H9 (cell line): Measurements from ENCODE around the gene TTC39C. TPM values are rescaled to one million over a fixed set of nuclear protein-coding genes. Genes with fewer than 3 reads are reported as not detected.

Source experiments
- DNase-seq: peaks from one replicate; pipeline ENCODE4 v3.0.0-alpha.2; 2017
- H2AFZ ChIP-seq: one replicate; pipeline ENCODE4 v1.6.1; 2013; ENCODE audit warnings: mild to moderate bottlenecking, low read length, control low read depth, moderate library complexity
- H2AK5ac ChIP-seq: 2 replicates; pipeline ENCODE4 v1.6.1; 2013; ENCODE audit warnings: low read length, control low read depth, mixed read lengths; ENCODE audit not compliant: insufficient read length
- H2BK120ac ChIP-seq: one replicate; pipeline ENCODE4 v1.6.1; 2013; ENCODE audit warnings: low read depth, mild to moderate bottlenecking, low read length, control low read depth, inconsistent platforms; ENCODE audit not compliant: poor library complexity, severe bottlenecking
- H2BK12ac ChIP-seq: 2 replicates; pipeline ENCODE4 v1.6.1; 2013; ENCODE audit warnings: low read length, control low read depth, mixed read lengths, low read depth; ENCODE audit not compliant: insufficient read length
- H2BK15ac ChIP-seq: 2 replicates; pipeline ENCODE4 v1.6.1; 2013; ENCODE audit warnings: low read depth, low read length, control low read depth
- H2BK20ac ChIP-seq: one replicate; pipeline ENCODE4 v1.6.1; 2013; ENCODE audit warnings: low read depth, mild to moderate bottlenecking, low read length, control low read depth, inconsistent platforms; ENCODE audit not compliant: poor library complexity, severe bottlenecking
- H2BK5ac ChIP-seq: 2 replicates; pipeline ENCODE4 v1.6.1; 2013; ENCODE audit warnings: low read length, control low read depth, mixed read lengths; ENCODE audit not compliant: insufficient read length
- H3K14ac ChIP-seq: 2 replicates; pipeline ENCODE4 v1.6.1; 2013; ENCODE audit warnings: low read length, control low read depth; ENCODE audit not compliant: insufficient read depth
- H3K18ac ChIP-seq: 2 replicates; pipeline ENCODE4 v1.6.1; 2013; ENCODE audit warnings: low read depth, mild to moderate bottlenecking, mixed read lengths, low read length, control low read depth; ENCODE audit not compliant: insufficient read length
- H3K23ac ChIP-seq: 2 replicates; pipeline ENCODE4 v1.6.1; 2013; ENCODE audit warnings: low read length, control low read depth, mixed read lengths, low read depth; ENCODE audit not compliant: insufficient read length
- H3K23me2 ChIP-seq: 2 replicates; pipeline ENCODE4 v1.6.1; 2013; ENCODE audit warnings: low read depth, mild to moderate bottlenecking, mixed read lengths, low read length, control low read depth; ENCODE audit not compliant: insufficient read length, poor library complexity, severe bottlenecking
- H3K27ac ChIP-seq: 2 replicates; pipeline ENCODE4 v1.5.1; 2013; ENCODE audit warnings: low read length, control low read depth, mixed read lengths, low read depth; ENCODE audit not compliant: insufficient read length
- H3K27me3 ChIP-seq: 2 replicates; pipeline ENCODE4 v1.6.1; 2013; ENCODE audit warnings: low read length, control low read depth, inconsistent platforms; ENCODE audit not compliant: insufficient read depth
- H3K4ac ChIP-seq: 2 replicates; pipeline ENCODE4 v1.6.1; 2013; ENCODE audit warnings: low read depth, mild to moderate bottlenecking, control low read depth, inconsistent platforms, low read length, moderate library complexity
- H3K4me1 ChIP-seq: 2 replicates; pipeline ENCODE4 v1.6.1; 2013; ENCODE audit warnings: low read length, control low read depth, inconsistent platforms; ENCODE audit not compliant: insufficient read depth
- H3K4me2 ChIP-seq: 2 replicates; pipeline ENCODE4 v1.6.1; 2013; ENCODE audit warnings: low read length, control low read depth, mixed read lengths; ENCODE audit not compliant: insufficient read length, insufficient read depth
- H3K56ac ChIP-seq: 2 replicates; pipeline ENCODE4 v1.6.1; 2013; ENCODE audit warnings: low read depth, mild to moderate bottlenecking, mixed read lengths, low read length, control low read depth; ENCODE audit not compliant: insufficient read length
- H3K79me1 ChIP-seq: 2 replicates; pipeline ENCODE4 v1.6.1; 2013; ENCODE audit warnings: low read depth, mild to moderate bottlenecking, moderate library complexity, low read length, control low read depth, inconsistent platforms; ENCODE audit not compliant: insufficient read depth, poor library complexity, severe bottlenecking
- H3K79me2 ChIP-seq: 2 replicates; pipeline ENCODE4 v1.6.1; 2013; ENCODE audit warnings: low read length, control low read depth, inconsistent platforms; ENCODE audit not compliant: insufficient read depth
- H3K9ac ChIP-seq: 2 replicates; pipeline ENCODE4 v1.6.1; 2013; ENCODE audit warnings: low read length, control low read depth, mixed read lengths; ENCODE audit not compliant: insufficient read length; ENCODE audit errors: extremely low read depth
- H3K9me3 ChIP-seq: one replicate; pipeline ENCODE4 v1.6.1; 2013; ENCODE audit warnings: low read depth, low read length, inconsistent platforms; ENCODE audit not compliant: control insufficient read depth
- H3T11ph ChIP-seq: one replicate; pipeline ENCODE4 v1.6.1; 2013; ENCODE audit warnings: mild to moderate bottlenecking, low read length, control low read depth, inconsistent platforms
- H4K20me1 ChIP-seq: one replicate; pipeline ENCODE4 v1.6.1; 2013; ENCODE audit not compliant: control insufficient read depth, insufficient read length, insufficient read depth
- H4K5ac ChIP-seq: 2 replicates; pipeline ENCODE4 v1.6.1; 2013; ENCODE audit warnings: low read depth, mild to moderate bottlenecking, mixed read lengths, low read length, control low read depth; ENCODE audit not compliant: insufficient read length
- H4K8ac ChIP-seq: replicated peaks from 2 replicates; pipeline ENCODE4 v1.6.1; 2013; ENCODE audit warnings: low read length, control low read depth, mixed read lengths, low read depth; ENCODE audit not compliant: insufficient read length
- H4K91ac ChIP-seq: 2 replicates; pipeline ENCODE4 v1.6.1; 2013; ENCODE audit warnings: low read depth, mild to moderate bottlenecking, moderate library complexity, mixed read lengths, low read length, control low read depth; ENCODE audit not compliant: insufficient read length
- H3K27ac Mint-ChIP-seq, 3 experiments: 2 replicates in 2 of 3; 3 replicates in 1 of 3; pipeline ENCODE4 v1.8.0; 2020 to 2021; ENCODE audit warnings: mixed read lengths in 3 of 3, mild to moderate bottlenecking in 1 of 3, moderate library complexity in 1 of 3
- H3K27me3 Mint-ChIP-seq: 2 replicates; pipeline ENCODE4 v1.8.0; 2021; ENCODE audit warnings: low read depth, mild to moderate bottlenecking, moderate library complexity, mixed read lengths
- H3K36me3 Mint-ChIP-seq, 3 experiments: 2 replicates in 2 of 3; 3 replicates in 1 of 3; pipeline ENCODE4 v1.8.0; 2020 to 2021; ENCODE audit warnings: low read depth in 3 of 3, mixed read lengths in 3 of 3; ENCODE audit not compliant: insufficient read depth in 1 of 3
- H3K4me1 Mint-ChIP-seq, 2 experiments: 2 replicates each; pipeline ENCODE4 v1.8.0; 2020; ENCODE audit warnings: mixed read lengths in 2 of 2
- H3K4me3 Mint-ChIP-seq, 2 experiments: 2 replicates in 1 of 2; 3 replicates in 1 of 2; pipeline ENCODE4 v1.8.0; 2020 to 2021; ENCODE audit warnings: mild to moderate bottlenecking in 2 of 2, mixed read lengths in 2 of 2, moderate library complexity in 1 of 2
- H3K9me3 Mint-ChIP-seq, 2 experiments: 2 replicates in 1 of 2; 3 replicates in 1 of 2; pipeline ENCODE4 v1.8.0; 2020; ENCODE audit warnings: mild to moderate bottlenecking in 2 of 2, mixed read lengths in 2 of 2, moderate library complexity in 1 of 2
- WGBS: extraction: QIAGEN DNeasy Blood & Tissue Kit; methylation state at CpG from one replicate; pipeline ENCODE4 v1.1.7; 2013; ENCODE audit warnings: missing lambda C conversion rate, low lambda C conversion rate, mixed read lengths; ENCODE audit not compliant: insufficient read length; ENCODE audit errors: extremely low coverage; 5-methylcytosine and 5-hydroxymethylcytosine counted together
- total RNA-seq: library from RNA; stranded (reverse); gene quantifications from 2 replicates; pipeline ENCODE4 v1.2.1, GENCODE V29; 2021
- TF ChIP-seq, protein P1 (sequence below): fragments of 200-600 bp; sonication (generic); conservative IDR thresholded peaks from 3 replicates; pipeline ENCODE4 v1.8.0; 2021; ENCODE audit warnings: antibody characterized with exemption, mild to moderate bottlenecking

The TTC39C gene
- total RNA-seq, 1 experiment from 2014 or later: 18.0 TPM

DNA sequence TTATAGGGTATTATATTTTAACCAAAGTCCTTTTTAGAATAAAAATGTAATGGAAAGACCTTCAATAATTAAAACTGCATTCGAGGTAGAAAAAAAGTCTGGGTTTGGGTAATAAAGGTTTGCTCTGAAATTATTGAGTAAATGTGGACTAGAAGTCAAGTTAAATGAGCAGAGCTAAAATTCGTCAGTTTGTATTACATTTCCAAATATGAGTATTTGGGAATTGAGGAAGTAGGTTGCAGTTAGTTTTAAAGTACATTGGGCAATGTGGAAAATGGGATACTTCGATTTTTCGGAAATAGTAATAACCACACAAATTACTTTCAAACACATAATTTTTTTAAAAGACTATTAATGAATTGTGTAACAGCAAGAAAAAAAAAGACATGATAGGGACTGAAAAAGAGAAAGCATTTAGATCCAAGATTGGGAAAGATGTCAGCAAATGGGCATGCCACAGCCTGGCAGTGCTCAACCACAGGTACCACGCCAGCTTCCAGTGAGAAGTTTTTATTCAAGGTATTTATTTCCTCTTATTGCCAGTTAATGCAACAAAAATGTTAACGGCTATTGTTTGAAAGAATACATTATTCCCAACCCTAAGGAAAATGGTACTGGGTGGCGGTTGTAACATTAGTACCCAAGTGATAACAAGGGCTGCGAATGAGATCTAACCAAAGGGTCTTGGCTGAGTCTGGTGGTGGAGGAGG is 50.0 kb downstream of the TTC39C start:
- Histone ChIP-seq H4K5ac (no peak overlapping the region), H3K27me3 (no peaks in the 10 kb centered on the region), H3K9ac (no peak overlapping the region), H4K91ac (no peak overlapping the region), H2BK12ac (no peak overlapping the region), H3K79me1 (no peaks in the 10 kb centered on the region), H4K20me1 (peaks cover 2% of the 10 kb centered on the region), H3K23me2 (no peaks in the 10 kb centered on the region), H3K4me2 (no peak overlapping the region), H2BK5ac (no peak overlapping the region), H3K18ac (no peak overlapping the region), H4K8ac (no peak overlapping the region), H3K23ac (no peak overlapping the region), H2AK5ac (no peak overlapping the region), H3K56ac (no peak overlapping the region), H3K4me1 (no peaks in the 10 kb centered on the region; the same call in 1 of the 2 replicates), H3K27ac (no peak overlapping the region), H2AFZ (no peak overlapping the region), H3K4ac (no peak overlapping the region), H3K9me3 (no peaks in the 10 kb centered on the region), H2BK120ac (no peak overlapping the region), H3K14ac (no peak overlapping the region), H3K79me2 (peaks cover 2% of the 10 kb centered on the region; the same call in 1 of the 2 replicates), H2BK20ac (no peak overlapping the region), H2BK15ac (no peak overlapping the region), H3T11ph (no peak overlapping the region)
- H3K36me3 Mint-ChIP-seq: peaks cover 0 to 8% (median 0%) of the 10 kb centered on the region in 3 experiments; a peak in 3 of 7 replicates
- H3K27ac Mint-ChIP-seq: peak overlapping the region in 1 of 3 experiments; percentile 59; a peak in 1 of 7 replicates
- no peak overlapping the region for H3K4me3 Mint-ChIP-seq
- no peak for DNase-seq
- 0 out of 4 replicates have a peak, but pooled peaks cover 0 to 5% of the 10 kb centered on the region in 2 experiments for H3K4me1 Mint-ChIP-seq
- no CpG with 5 or more reads among the region's 8 CpGs for WGBS
- H3K27me3 Mint-ChIP-seq: no peaks in the 10 kb centered on the region
- TF ChIP-seq, protein P1, sequence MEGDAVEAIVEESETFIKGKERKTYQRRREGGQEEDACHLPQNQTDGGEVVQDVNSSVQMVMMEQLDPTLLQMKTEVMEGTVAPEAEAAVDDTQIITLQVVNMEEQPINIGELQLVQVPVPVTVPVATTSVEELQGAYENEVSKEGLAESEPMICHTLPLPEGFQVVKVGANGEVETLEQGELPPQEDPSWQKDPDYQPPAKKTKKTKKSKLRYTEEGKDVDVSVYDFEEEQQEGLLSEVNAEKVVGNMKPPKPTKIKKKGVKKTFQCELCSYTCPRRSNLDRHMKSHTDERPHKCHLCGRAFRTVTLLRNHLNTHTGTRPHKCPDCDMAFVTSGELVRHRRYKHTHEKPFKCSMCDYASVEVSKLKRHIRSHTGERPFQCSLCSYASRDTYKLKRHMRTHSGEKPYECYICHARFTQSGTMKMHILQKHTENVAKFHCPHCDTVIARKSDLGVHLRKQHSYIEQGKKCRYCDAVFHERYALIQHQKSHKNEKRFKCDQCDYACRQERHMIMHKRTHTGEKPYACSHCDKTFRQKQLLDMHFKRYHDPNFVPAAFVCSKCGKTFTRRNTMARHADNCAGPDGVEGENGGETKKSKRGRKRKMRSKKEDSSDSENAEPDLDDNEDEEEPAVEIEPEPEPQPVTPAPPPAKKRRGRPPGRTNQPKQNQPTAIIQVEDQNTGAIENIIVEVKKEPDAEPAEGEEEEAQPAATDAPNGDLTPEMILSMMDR: no peak
- no peaks in the 10 kb centered on the region for H3K9me3 Mint-ChIP-seq
